ENCODE data around the gene CFAP221.

- TF ChIP-seq L3MBTL2 (conservative IDR thresholded peaks at IDR 0.05) (no peak), ZNF384 (IDR thresholded peaks at IDR 0.05) (no peak), TARDBP (IDR thresholded peaks at IDR 0.05) (no peak), LEF1 (IDR thresholded peaks at IDR 0.05; ENCODE audit: borderline replicate concordance) (no peak), SP1 (IDR thresholded peaks at IDR 0.05) (no peak), ARNT (IDR thresholded peaks at IDR 0.05) (no peak), PKNOX1 (IDR thresholded peaks at IDR 0.05) (no peak; the same call in 1 of the 2 replicates), FOXA1 (IDR thresholded peaks at IDR 0.05) (no peak), FOXK2 (IDR thresholded peaks at IDR 0.05) (no peak)
Measured at GRCh38 chr2:119641562-119642258, 97.5 kb downstream of the CFAP221 start.

All from HEK293T (cell line).